ENCODE measurements around the gene DOLPP1.
"Not testable (repeated sequence)": the region's sequence is repeated elsewhere in the genome, so short reads cannot be mapped to it uniquely, and the experiment has no call there.

The DOLPP1 gene

DNA sequence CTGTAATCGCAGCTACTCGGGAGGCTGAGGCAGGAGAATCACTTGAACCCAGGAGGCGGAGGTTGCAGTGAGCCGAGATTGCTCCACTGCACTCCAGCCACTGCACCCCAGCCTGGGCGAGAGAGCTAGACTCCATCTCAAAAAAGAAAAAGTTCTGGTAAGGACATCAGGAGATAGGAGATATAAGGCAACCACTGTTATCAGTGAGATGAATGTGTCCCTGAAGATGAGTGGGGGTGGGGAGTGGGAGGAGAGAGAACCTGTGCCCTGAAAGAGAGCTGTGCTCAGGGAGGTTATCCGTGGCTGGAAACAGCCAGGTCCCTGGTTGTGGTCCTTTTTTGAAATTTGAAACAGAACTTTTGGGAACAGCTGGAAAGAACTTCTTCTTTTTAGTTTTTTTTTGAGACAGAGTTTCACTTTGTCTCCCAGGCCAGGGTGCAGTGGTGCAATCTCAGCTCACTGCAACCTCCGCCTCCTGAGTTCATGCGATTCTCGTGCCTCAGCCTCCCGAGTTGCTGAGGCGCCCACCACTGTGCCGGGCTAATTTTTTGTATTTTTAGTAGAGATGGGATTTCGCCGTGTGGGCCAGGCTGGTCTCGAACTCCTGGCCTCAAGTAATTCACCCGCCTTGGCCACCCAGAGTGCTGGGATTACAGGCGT, 32.9 kb downstream of the DOLPP1 start:
- DNase-seq: no peak

DNA sequence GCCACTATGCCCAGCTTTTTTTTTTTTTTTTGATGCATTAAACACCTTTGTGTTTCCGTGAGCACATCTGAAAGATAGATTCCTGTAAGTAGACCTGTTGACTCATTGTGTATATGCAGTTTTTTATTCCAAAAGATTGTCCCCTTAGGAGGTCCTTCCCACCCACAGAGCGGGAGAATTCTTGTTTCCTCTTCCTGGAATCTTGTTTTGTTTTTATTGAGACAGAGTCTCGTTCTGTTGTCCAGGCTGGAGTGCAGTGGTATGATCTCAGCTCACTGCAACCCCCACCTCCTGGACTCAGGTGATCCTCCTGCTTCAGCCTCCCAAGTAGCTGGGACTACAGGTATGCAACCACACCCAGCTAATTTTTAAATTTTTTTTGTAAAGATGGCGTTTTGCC, 37.9 kb downstream of the DOLPP1 start:
- DNase-seq: no peak

DNA sequence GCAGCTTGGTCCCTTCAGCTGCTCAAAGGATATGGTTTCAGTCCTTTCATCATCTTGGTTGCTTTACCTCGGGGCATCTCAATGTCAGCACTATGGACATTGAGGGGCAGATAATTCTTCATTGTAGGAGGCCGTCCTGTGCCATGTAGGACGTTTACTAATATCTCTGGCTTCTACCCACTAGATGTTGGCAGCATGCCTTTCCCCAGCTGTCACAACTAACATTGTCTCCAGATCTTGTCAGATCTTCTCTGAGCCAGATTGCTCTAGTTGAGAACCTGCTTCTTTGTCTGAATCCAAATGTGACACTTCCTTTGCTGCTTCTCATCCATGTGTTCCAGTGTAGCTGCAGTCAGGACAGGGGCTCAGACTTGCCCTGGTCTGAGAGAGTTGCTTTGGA, 40.6 kb downstream of the DOLPP1 start:
- no peak for DNase-seq

DNA sequence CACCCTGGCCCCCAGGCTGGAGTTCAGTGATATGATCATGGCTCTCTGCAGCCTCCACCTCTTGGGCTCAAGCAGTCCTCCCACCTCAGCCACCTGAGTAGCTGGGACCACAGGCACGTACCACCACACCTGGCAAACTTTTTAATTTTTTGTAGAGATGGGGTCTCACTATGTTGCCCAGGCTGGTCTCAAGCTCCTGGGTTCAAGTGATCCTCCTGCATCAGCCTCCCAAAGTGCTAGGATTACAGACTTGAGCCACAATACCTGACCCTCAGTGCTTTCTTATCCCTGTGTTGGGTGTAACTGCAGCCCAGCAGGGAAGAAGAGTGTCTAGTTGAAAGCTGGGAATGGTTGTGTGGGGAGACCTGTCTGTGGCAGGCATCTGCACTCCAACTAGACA, 41.2 kb downstream of the DOLPP1 start:
- DNase-seq: no peak

DNA sequence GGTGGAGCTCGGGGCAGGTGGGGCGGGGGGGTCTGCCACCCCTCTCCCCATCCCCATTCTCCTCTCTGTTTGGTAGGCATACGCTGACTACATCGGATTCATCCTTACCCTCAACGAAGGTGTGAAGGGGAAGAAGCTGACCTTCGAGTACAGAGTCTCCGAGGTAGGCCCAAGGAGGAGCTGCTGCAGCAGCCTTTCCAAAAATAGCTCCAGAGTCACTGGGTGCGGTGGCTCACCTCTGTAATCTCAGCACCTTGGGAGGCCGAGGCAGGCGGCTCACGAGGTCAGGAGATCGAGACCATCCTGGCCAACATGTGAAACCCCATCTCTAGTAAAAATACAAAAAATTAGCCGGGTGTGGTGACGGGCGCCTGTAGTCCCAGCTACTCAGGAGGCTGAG, 42.1 kb downstream of the DOLPP1 start:
- DNase-seq: not testable (repeated sequence)

DNA sequence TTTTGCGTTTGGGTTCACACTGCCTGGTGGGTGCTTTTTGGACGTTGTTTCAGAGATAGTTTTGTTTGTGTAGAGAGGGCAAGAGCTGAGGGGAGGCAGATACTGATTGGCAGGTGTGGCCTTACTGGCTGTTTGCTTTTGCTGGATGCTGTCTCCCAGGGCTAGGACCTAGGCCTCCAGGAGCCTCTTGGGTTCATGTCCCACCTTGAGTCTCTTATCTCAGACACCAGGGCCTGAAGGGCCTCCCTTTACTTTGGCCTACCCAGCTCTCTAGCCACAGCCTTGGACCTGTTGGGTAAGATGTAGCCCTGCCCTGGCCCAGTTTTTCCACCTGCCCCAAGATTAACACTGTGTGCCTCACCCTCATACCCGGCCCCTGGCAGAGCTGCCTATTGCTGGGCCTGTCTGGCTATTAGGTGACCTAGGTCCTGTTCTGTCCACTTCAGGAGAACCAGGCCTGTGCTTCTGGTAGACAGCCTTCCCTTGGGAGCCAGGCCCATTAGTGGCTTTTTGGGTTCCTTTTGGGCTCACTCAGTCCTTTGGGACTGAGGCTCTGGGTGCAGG, 43.7 kb downstream of the DOLPP1 start:
- no peak for DNase-seq

DNA sequence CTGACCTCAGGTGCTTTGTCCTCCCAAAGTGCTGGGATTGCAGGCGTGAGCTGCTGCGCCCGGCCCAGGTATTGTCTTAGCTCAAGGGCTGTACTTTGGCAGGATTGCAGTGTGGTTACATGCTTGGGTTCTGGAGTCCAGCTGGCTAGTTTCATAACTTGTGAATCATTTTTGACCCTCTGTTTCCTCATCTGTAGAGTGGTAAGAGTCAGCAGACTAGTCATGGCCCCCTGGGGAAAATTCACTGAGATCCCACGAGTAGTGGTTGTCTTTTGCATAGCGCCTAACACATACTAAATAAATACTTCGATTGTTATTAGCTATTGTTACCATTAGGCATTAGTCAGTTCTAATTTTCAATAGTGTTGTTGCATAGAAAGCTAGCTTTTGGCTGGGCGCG, 44.6 kb downstream of the DOLPP1 start:
- DNase-seq: no peak

DNA sequence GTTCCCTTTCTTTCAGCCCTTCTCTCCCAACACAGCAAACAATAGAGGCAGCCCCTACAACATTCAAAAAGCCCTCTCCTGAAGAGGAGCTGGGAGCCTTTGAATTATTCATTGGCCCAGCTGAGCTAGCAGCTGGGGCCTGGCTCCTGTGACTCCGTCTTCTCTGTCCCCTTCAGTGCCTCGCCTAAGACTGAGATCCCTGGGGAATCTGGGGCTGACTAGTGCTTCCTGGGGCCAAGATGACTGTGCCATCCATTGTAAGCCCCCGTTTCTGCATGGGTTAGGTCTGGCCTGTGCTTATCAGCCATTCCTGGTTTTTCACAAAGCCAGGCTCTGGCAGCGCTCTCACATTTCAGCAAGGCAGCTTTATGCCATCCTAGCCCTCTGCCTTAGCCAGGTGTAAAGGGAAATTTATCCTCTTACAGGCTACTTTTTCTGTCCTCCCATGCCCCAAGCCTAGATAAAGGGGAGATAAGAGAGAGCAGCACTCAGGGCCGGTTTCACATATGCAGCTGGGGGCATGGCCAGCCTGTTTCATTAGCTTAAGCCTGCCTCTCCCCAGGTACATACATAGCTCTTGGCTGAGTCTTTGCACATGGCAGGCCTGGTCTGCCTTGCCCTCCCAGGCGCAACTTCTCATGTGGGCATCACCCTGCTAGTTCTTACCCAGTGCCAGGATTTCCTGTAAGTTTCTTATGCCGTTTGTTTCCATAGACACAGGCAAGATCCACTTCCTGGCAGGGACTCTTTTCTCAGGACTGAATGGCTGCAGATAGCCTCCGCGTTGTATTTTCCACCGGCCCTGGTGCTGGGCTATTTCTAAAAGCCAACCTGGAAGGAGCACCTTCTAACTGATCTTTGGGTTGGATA, 46.1 kb downstream of the DOLPP1 start:
- no peak for DNase-seq

DNA sequence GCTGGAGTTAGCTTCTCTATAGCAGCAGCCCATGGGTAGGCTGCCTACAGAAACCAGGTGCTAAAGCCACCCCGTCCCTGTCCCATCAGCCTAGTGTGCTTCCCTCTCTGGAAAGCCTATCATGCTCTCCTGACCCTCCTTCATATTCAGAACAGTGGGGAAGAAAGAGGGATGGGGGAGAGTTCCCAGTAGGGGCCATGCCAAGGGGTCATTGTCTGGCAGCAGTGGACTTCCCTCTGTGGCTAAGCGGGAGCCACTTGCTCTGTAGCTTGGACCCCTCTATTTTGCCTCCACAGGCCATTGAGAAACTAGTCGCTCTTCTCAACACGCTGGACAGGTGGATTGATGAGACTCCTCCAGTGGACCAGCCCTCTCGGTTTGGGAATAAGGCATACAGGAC, 47.8 kb downstream of the DOLPP1 start:
- no peak for DNase-seq

DNA sequence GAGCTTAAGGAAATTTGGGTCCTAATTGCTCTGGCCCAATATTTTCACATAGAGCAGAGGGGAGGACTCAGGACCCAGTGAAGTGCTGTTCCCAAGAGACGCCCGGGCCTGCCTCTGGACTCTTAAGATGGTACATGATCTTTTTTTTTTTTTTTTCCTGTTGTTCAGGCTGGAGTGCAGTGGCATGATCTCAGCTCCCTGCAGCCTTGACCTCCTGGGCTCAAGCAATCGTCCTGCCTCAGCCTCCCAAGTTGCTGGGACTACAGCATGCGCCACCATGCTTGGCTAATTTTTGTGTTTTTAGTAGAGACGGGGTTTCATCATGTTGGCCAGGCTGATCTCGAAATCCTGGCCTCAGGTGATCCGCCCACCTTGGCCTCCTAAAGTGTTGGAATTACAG, 49.4 kb downstream of the DOLPP1 start:
- not testable (repeated sequence) for DNase-seq

DNA sequence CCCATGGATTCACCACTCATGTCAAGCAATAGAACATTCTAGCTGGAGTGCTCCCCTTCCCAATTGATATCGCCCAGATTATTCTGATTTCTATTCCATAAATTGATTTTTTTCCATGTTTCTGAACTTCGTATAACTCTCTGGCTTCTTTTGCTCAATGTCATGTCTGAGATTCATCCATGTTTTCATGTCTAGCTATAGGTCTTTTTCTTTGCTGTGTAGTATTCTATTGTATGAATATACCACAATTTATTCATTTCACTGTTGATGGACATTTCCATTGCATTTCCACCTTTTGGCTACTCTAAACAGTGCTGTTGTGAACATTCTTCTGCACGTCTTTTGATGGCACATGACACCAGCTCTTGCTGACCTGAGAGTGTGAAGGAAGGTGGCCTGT, 49.9 kb downstream of the DOLPP1 start:
- DNase-seq: no peak

DNA sequence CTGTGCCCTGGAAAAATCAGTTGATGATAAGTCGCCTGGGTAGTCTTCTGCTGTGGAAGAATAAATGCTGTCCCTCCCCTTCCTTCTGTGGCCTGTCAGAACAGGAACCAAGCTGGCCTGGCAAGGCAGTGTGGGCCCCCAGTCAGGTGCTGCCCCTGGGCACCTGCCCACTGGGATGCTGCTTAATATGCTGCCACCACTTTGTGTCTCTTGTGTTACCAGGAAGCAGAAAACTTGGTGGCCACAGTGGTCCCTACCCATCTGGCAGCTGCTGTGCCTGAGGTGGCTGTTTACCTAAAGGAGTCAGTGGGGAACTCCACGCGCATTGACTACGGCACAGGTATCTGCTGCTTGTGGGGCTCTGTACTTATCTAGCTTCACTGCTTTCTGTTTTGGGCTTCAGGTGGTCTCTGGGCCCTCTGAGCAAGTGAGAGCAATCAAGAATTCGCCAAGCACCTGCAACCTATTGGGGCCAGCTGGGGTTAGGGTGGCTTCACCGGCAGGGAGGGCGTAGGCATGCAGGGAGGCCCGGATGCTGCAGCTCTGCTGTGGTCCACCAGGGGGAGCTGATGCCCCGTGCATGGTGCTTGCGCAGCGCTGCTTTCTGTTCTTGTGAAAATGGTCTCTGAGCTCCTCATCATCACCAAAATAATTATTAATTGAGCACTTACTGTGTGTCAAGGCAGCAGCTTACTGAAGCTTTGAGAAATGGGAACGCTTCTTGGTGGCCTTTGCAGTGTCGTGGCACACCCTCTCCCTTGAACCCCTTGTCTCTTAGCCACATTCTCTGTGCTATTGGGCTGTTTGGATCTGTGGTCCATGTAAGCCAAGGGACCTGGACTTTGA, 50.6 kb downstream of the DOLPP1 start:
- DNase-seq: no peak

DNA sequence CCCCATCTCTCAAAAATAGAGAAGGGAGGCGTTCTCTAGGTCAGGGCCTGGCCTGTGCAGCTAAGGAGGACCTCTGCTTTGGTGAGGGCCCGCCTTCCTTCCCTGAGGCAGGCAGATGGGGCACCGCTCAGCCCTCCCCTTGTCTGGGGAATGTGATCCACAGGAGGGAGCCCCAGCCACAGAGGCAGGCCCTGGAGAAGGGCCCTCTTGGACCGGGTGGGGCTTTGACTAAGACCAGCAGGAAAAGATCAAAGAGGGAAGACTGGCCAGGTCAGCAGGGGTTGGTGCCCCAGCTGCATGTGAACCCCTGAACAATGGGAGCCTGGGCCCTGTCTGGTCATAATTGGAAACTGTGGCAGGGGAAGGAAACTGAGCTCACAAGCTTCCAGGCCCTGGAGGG, 52.2 kb downstream of the DOLPP1 start:
- no peak for DNase-seq

DNA sequence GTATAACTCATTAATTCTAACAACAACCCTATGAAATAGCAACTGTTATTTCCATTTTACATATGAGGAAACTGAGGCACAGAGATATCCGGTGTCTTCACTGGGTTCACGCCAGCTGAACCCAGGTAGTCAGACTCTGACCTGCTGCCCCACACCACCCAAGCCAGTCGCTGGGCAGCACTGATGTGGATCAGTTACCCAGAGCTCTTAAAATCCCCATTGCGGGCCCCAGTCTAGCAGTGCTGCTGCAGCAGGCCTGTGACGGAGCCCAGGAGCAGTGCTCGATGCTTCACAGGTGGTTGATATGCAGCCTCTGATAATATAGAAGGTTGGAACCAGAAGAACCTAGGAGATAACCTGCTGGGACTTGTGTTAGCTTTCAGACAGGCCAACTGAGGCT, 54.6 kb downstream of the DOLPP1 start:
- no peak for DNase-seq

DNA sequence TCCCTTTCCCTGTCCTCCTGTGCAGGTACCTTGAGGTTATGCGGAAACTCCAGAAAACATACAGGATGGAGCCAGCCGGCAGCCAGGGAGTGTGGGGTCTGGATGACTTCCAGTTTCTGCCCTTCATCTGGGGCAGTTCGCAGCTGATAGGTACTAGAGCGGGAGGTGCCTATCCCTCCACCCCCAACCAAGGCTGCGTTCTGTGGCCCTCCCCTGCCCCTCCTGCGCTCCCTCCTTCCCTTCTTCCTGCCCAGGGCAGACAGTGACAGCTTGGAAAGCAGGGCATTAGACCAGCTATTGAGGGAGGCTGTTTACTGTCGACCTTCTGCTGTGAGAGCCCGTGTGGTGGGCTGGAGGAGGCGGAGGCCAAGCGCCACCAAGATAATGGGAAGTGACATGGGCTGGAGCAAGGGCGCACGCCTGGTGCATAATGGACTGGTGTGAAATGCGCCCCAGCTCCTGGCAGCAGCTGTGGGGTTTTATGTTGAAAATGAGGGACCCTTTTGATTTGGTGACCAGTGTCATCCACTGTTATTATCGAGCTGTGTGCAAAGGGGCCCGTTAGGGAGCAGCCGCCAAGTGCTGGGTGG, 55.6 kb downstream of the DOLPP1 start:
- DNase-seq: no peak

DNA sequence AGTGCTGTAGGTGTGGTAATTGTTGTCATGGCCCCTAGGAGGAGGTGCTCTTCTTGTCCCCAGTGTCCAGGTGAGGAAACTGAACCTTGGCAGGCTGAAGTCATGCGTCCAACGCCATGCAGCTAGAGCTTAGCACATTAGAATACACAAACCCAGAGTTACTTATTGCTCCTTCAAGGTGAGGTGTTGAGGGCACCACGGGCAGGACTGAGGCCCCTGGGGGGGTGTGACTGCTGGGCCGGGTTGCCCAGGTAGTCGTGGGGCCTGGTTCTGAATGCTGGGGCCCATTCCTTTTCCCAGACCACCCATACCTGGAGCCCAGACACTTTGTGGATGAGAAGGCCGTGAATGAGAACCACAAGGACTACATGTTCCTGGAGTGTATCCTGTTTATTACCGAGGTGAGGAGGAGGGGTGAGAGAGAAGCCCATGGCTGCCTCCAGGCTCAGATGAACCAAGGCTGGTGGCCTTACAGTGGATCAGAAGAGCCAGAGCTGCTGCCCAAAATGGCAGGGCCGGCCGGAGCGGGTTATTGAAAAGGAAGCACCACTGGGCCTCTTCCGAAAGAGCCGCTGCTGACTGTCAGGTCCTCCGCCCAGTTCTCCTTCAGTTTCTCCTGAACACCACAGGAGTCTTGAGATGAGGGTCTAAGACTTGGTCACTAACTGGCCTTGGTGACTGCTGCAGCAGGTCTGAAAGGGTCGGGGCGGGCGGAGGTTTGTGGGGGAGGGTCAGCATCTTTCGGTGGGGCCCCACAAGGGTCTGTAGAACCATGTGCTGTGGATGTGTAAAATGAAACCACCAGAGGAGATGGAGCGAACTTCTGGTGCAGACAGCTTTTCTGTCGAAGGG, 56.6 kb downstream of the DOLPP1 start:
- no peak for DNase-seq

DNA sequence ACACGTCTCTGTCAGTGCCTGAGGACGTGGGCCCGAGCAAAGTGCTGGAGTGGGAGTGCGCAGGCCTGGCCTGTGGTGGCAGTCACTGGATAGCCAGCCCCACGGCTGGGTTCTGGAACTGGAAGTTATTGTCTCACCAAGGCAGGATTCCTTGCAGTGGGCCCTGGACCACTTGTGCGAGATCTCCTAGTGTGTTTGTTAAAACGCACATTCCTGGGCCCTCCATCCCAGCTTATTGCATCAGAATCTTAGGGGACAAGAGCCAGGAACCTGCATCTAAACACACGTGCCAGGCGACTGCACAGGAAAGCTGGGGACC, 57.2 kb downstream of the DOLPP1 start:
- no peak for DNase-seq

DNA sequence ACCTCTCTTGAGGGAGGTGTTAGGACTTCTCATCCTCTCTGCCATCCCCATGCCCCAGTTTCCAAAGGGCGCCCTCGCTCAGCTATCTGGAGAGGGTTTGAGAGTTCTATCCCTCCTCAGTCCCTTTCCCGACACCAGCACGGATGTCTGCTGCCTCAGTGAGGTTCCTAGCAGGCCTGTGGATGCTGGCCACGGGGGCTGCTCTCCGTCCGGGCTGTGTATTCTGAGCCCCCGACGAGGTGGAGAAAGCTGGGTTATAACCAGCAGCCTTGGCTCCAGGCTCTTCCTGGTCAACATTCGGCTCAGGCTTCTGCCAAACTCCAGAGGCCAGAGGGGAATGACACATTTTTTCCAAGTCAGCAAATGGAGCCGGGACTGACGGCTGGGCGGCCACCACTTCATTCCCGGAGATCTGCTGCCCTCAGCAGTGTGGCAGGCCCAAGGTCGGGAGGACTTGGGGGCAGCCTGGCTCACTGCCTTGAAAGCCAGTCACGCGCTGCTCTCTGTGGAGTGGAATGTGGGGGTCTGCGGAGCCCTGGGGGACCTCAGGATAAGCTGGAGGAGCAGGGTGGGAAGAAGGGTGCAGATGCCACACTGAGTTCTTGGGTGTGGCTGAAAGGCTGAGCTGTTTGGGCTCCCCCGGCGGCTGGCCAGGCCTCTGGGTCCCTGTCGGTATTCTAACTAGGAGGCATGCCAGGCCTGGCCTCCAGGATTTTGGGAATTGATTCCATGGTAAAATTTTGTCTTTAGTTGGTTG, 57.7 kb downstream of the DOLPP1 start:
- DNase-seq: no peak

DNA sequence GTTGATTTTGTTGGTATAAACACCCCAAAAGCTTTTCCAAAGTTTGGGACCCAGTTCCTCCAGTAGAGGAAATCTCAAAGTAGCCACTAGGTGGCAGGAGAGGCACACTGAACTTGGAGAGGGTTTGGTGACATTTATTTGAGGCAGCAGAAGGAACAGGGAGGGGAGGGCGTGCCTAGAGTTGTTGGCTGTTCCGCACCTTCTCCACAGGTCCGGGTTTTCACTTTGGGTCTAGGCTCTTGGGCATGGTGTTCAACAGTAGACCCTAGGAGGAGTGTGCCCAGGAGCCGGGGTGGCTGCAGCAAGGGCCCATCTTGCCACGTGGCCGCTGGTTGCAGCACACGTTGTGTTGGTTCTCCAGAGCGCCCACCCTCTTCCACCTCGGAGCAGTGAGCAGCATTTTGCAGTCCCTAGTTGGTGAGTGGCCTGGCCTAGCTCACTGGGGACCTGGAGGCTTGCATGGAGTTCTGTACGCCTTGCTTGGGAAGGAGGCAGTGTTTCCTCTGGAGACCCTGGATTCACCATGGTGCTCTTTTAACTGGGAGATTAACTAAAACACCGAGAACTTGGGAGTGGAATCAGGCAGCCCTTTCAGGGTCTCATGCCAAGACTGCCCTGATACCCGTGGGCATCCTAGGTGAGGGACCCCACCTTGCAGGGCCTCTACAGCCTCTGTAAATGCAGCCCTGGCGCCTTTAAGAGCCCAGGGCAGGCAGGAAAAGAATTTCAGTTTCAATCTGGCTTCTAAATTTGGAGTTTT, 58.5 kb downstream of the DOLPP1 start:
- DNase-seq: peak; percentile 61

DNA sequence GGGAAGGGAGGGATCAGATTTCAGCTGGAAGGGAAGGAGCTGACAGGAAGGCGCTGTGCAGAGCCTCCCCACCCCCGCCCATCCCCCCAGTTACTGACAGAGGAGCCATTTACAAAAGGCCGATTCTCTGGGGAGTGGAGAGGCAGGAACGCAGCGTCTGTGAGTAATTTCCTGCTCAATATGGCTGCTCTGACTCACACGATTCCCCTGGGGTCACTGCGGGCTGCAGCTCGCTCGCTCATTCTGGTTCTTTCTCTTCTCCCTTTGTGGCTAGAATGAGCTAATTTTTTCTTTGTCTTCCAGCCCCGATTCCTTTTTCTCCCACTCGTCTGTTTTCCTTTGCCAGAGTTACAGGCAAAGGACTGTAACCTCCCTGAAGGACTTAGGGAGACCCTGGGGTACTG, 59.1 kb downstream of the DOLPP1 start:
- DNase-seq: peak; percentile 88
